SK-N-SH treated with all-trans-retinoic acid at 6 μM for 48 hours (cell line): Measurements from ENCODE around the gene VAV3.
"Not testable (repeated sequence)": the region's sequence is repeated elsewhere in the genome, so short reads cannot be mapped to it uniquely, and the experiment has no call there.

Source experiments
- ARNTL ChIP-seq: fragments of 450-650 bp; formaldehyde crosslinking; IDR thresholded peaks from 2 replicates; pipeline ENCODE4 v1.5.0; 2020; ENCODE audit warnings: low read depth, mild to moderate bottlenecking, moderate library complexity, borderline replicate concordance
- BACH2 ChIP-seq: fragments of 250-450 bp; sonication (Bioruptor Pico); IDR thresholded peaks from 2 replicates; pipeline ENCODE4 v1.9.0; 2021; ENCODE audit warnings: mild to moderate bottlenecking, borderline replicate concordance
- CREB5 ChIP-seq: fragments of 250-450 bp; sonication (Bioruptor Pico); IDR thresholded peaks from 2 replicates; pipeline ENCODE4 v1.5.1; 2020; ENCODE audit warnings: low read depth, mild to moderate bottlenecking, moderate library complexity
- PATZ1 ChIP-seq: fragments of 250-450 bp; sonication (Bioruptor Pico); IDR thresholded peaks from 2 replicates; pipeline ENCODE4 v1.8.0; 2020; ENCODE audit warnings: mild to moderate bottlenecking, moderate library complexity, borderline replicate concordance
- PPARA ChIP-seq: fragments of 250-450 bp; sonication (Bioruptor Pico); IDR thresholded peaks from 2 replicates; pipeline ENCODE4 v1.5.0; 2020; ENCODE audit warnings: mild to moderate bottlenecking, borderline replicate concordance
- RARB ChIP-seq: fragments of 250-450 bp; sonication (Bioruptor Pico); IDR thresholded peaks from 2 replicates; pipeline ENCODE4 v1.8.0; 2021; ENCODE audit warnings: mild to moderate bottlenecking, moderate library complexity
- ZFP3 ChIP-seq: fragments of 250-450 bp; sonication (Bioruptor Pico); IDR thresholded peaks from 2 replicates; pipeline ENCODE4 v1.5.0; 2020; ENCODE audit warnings: mild to moderate bottlenecking, moderate library complexity
- ZNF70 ChIP-seq: fragments of 450-650 bp; formaldehyde crosslinking; IDR thresholded peaks from 2 replicates; pipeline ENCODE4 v1.5.0; 2020; ENCODE audit warnings: mild to moderate bottlenecking, moderate library complexity
- TF ChIP-seq, protein P1 (sequence below): fragments of 250-450 bp; sonication (Bioruptor Pico); IDR thresholded peaks from 2 replicates; pipeline ENCODE4 v1.5.0; 2020; ENCODE audit warnings: mild to moderate bottlenecking, moderate library complexity
- TF ChIP-seq, protein P2 (sequence below): fragments of 250-450 bp; sonication (Bioruptor Pico); IDR thresholded peaks from 2 replicates; pipeline ENCODE4 v1.8.0; 2021; ENCODE audit warnings: low read depth, mild to moderate bottlenecking, moderate library complexity, borderline replicate concordance

GRCh38 chr1:107650825-107651224, 314.2 kb downstream of the VAV3 start:
- TF ChIP-seq CREB5 (CRISPR knock-in tag); PPARA; ZNF70 (CRISPR knock-in tag); RARB (CRISPR knock-in tag); ARNTL; PATZ1 (CRISPR knock-in tag); ZFP3; BACH2: not testable (repeated sequence)
- TF ChIP-seq, protein P1, sequence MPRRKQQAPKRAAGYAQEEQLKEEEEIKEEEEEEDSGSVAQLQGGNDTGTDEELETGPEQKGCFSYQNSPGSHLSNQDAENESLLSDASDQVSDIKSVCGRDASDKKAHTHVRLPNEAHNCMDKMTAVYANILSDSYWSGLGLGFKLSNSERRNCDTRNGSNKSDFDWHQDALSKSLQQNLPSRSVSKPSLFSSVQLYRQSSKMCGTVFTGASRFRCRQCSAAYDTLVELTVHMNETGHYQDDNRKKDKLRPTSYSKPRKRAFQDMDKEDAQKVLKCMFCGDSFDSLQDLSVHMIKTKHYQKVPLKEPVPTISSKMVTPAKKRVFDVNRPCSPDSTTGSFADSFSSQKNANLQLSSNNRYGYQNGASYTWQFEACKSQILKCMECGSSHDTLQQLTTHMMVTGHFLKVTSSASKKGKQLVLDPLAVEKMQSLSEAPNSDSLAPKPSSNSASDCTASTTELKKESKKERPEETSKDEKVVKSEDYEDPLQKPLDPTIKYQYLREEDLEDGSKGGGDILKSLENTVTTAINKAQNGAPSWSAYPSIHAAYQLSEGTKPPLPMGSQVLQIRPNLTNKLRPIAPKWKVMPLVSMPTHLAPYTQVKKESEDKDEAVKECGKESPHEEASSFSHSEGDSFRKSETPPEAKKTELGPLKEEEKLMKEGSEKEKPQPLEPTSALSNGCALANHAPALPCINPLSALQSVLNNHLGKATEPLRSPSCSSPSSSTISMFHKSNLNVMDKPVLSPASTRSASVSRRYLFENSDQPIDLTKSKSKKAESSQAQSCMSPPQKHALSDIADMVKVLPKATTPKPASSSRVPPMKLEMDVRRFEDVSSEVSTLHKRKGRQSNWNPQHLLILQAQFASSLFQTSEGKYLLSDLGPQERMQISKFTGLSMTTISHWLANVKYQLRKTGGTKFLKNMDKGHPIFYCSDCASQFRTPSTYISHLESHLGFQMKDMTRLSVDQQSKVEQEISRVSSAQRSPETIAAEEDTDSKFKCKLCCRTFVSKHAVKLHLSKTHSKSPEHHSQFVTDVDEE (CRISPR knock-in tag), result not testable (repeated sequence)
- TF ChIP-seq, protein P2, sequence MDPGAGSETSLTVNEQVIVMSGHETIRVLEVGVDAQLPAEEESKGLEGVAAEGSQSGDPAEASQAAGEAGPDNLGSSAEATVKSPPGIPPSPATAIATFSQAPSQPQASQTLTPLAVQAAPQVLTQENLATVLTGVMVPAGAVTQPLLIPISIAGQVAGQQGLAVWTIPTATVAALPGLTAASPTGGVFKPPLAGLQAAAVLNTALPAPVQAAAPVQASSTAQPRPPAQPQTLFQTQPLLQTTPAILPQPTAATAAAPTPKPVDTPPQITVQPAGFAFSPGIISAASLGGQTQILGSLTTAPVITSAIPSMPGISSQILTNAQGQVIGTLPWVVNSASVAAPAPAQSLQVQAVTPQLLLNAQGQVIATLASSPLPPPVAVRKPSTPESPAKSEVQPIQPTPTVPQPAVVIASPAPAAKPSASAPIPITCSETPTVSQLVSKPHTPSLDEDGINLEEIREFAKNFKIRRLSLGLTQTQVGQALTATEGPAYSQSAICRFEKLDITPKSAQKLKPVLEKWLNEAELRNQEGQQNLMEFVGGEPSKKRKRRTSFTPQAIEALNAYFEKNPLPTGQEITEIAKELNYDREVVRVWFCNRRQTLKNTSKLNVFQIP, result not testable (repeated sequence)
